ENCODE data around the gene GJE1. TPM values are rescaled to one million over a fixed set of nuclear protein-coding genes. Genes with fewer than 3 reads are reported as not detected.
"Not testable (repeated sequence)": the region's sequence is repeated elsewhere in the genome, so short reads cannot be mapped to it uniquely, and the experiment has no call there.

GJE1 gene
- not detected for total RNA-seq
- polyA plus RNA-seq = not detected
- long read RNA-seq, donor 1 = 0 reads
- long read RNA-seq, donor 2 = 0 reads

- Histone ChIP-seq H3K9me3 (ENCODE audit: control insufficient read depth, low read length) (peaks cover 2% of the 10 kb centered on the region), H3K27ac (ENCODE audit: low read depth in 1 of 2, low read length in 2 of 2) (no peak within 1 kb of the TSS), H3K4me3 (ENCODE audit: low read length in 2 of 2) (no peak within 1 kb of the TSS), H3K36me3 (ENCODE audit: control insufficient read depth in 1 of 2, insufficient read depth in 2 of 2, low read length in 1 of 2) (no peaks in the 10 kb centered on the region), H3K4me1 (ENCODE audit: control insufficient read depth in 1 of 2, insufficient read depth in 2 of 2, low read length in 2 of 2) (no peaks in the 10 kb centered on the region), H3K27me3 (ENCODE audit: control insufficient read depth in 1 of 2, insufficient read depth in 2 of 2, low read length in 1 of 2) (no peaks in the 10 kb centered on the region)
- intact Hi-C loops (cut with DNase I) = no loop called here
- no peak for DNase-seq
- ATAC-seq (ENCODE audit: low FRiP score) = no peak
- 53 to 63% methylated on average over 1 of the region's 1 CpG for WGBS, 2 donors
Measured at GRCh38 chr6:142132625-142133024, at the start of gene GJE1. Gene GJE1, plus strand, starts transcription at chr6:142132925. Its CDS starts 234 bp downstream, at chr6:142133159.

- no peaks in the 10 kb centered on the region for H3K9me3 ChIP-seq (ENCODE audit: control insufficient read depth, low read length)
- DNase-seq = peak in 1 of 2 donors; percentile 68
- H3K27me3 ChIP-seq (ENCODE audit: control insufficient read depth in 1 of 2, insufficient read depth in 2 of 2, low read length in 1 of 2) = no peaks in the 10 kb centered on the region
- no peaks in the 10 kb centered on the region for H3K4me1 ChIP-seq (ENCODE audit: control insufficient read depth in 1 of 2, insufficient read depth in 2 of 2, low read length in 2 of 2)
- intact Hi-C loops (cut with DNase I) = no loop called here
- H3K27ac ChIP-seq (ENCODE audit: low read depth in 1 of 2, low read length in 2 of 2) = no peak overlapping the region
- no peaks in the 10 kb centered on the region for H3K36me3 ChIP-seq (ENCODE audit: control insufficient read depth in 1 of 2, insufficient read depth in 2 of 2, low read length in 1 of 2)
- no peak for ATAC-seq (ENCODE audit: low FRiP score)
- 11 to 14% methylated on average over 49 of the region's 49 CpGs for WGBS, 2 donors
- H3K4me3 ChIP-seq (ENCODE audit: low read length in 2 of 2) = no peak overlapping the region
Measured at GRCh38 chr6:142087950-142088857, 44.5 kb upstream of the GJE1 start.

GRCh38 chr6:142088858-142089216, 43.9 kb upstream of the GJE1 start:
- peak in 1 of 2 donors; percentile 65 for DNase-seq
- H3K9me3 ChIP-seq (ENCODE audit: control insufficient read depth, low read length) = no peaks in the 10 kb centered on the region
- intact Hi-C loops (cut with DNase I) = no loop called here
- H3K4me1 ChIP-seq (ENCODE audit: control insufficient read depth in 1 of 2, insufficient read depth in 2 of 2, low read length in 2 of 2) = no peaks in the 10 kb centered on the region
- H3K27ac ChIP-seq (ENCODE audit: low read depth in 1 of 2, low read length in 2 of 2) = no peak overlapping the region
- H3K36me3 ChIP-seq (ENCODE audit: control insufficient read depth in 1 of 2, insufficient read depth in 2 of 2, low read length in 1 of 2) = no peaks in the 10 kb centered on the region
- WGBS, 2 donors = 2 to 3% methylated on average over 14 of the region's 14 CpGs
- H3K4me3 ChIP-seq (ENCODE audit: low read length in 2 of 2) = no peak overlapping the region
- ATAC-seq (ENCODE audit: low FRiP score) = no peak
- no peaks in the 10 kb centered on the region for H3K27me3 ChIP-seq (ENCODE audit: control insufficient read depth in 1 of 2, insufficient read depth in 2 of 2, low read length in 1 of 2)

GRCh38 chr6:142104820-142105219, 27.9 kb upstream of the GJE1 start:
- WGBS, 2 donors = 77 to 92% methylated on average over 5 of the region's 5 CpGs
- H3K36me3 ChIP-seq (ENCODE audit: control insufficient read depth in 1 of 2, insufficient read depth in 2 of 2, low read length in 1 of 2); ATAC-seq (ENCODE audit: low FRiP score); H3K27ac ChIP-seq (ENCODE audit: low read depth in 1 of 2, low read length in 2 of 2); intact Hi-C loops (cut with DNase I); H3K9me3 ChIP-seq (ENCODE audit: control insufficient read depth, low read length); DNase-seq; H3K27me3 ChIP-seq (ENCODE audit: control insufficient read depth in 1 of 2, insufficient read depth in 2 of 2, low read length in 1 of 2); H3K4me3 ChIP-seq (ENCODE audit: low read length in 2 of 2); H3K4me1 ChIP-seq (ENCODE audit: control insufficient read depth in 1 of 2, insufficient read depth in 2 of 2, low read length in 2 of 2): not testable (repeated sequence)

GRCh38 chr6:142110820-142111219, 21.9 kb upstream of the GJE1 start:
- not testable (repeated sequence) for H3K9me3 ChIP-seq (ENCODE audit: control insufficient read depth, low read length); H3K36me3 ChIP-seq (ENCODE audit: control insufficient read depth in 1 of 2, insufficient read depth in 2 of 2, low read length in 1 of 2); H3K27ac ChIP-seq (ENCODE audit: low read depth in 1 of 2, low read length in 2 of 2); ATAC-seq (ENCODE audit: low FRiP score); H3K4me3 ChIP-seq (ENCODE audit: low read length in 2 of 2); H3K27me3 ChIP-seq (ENCODE audit: control insufficient read depth in 1 of 2, insufficient read depth in 2 of 2, low read length in 1 of 2); DNase-seq; H3K4me1 ChIP-seq (ENCODE audit: control insufficient read depth in 1 of 2, insufficient read depth in 2 of 2, low read length in 2 of 2)
- intact Hi-C loops (cut with DNase I) = loop anchor here (5.0 to 10.0 kb wide), 3 partner anchors 124 to 436 kb away; no protein-coding TSS in a partner anchor
- 90 to 92% methylated on average over 9 of the region's 9 CpGs for whole genome bisulfite sequencing, 2 donors

- Histone ChIP-seq H3K9me3 (ENCODE audit: control insufficient read depth, low read length) (no peaks in the 10 kb centered on the region), H3K4me3 (ENCODE audit: low read length in 2 of 2) (no peak overlapping the region), H3K27ac (ENCODE audit: low read depth in 1 of 2, low read length in 2 of 2) (no peak overlapping the region), H3K36me3 (ENCODE audit: control insufficient read depth in 1 of 2, insufficient read depth in 2 of 2, low read length in 1 of 2) (no peaks in the 10 kb centered on the region), H3K27me3 (ENCODE audit: control insufficient read depth in 1 of 2, insufficient read depth in 2 of 2, low read length in 1 of 2) (no peaks in the 10 kb centered on the region), H3K4me1 (ENCODE audit: control insufficient read depth in 1 of 2, insufficient read depth in 2 of 2, low read length in 2 of 2) (no peaks in the 10 kb centered on the region)
- no peak for ATAC-seq (ENCODE audit: low FRiP score)
- intact Hi-C loops (cut with DNase I) = loop anchor here (5.0 to 10.0 kb wide), 3 partner anchors 125 to 438 kb away; no protein-coding TSS in a partner anchor
- 0 to 1% methylated on average over 4 of the region's 4 CpGs for WGBS, 2 donors
- DNase-seq = peak; percentile 75 to 83
Measured at GRCh38 chr6:142112451-142113061, 20.2 kb upstream of the GJE1 start.

GRCh38 chr6:142117366-142117765, 15.4 kb upstream of the GJE1 start:
- Histone ChIP-seq H3K4me1 (ENCODE audit: control insufficient read depth in 1 of 2, insufficient read depth in 2 of 2, low read length in 2 of 2) (no peaks in the 10 kb centered on the region), H3K27ac (ENCODE audit: low read depth in 1 of 2, low read length in 2 of 2) (no peak overlapping the region), H3K4me3 (ENCODE audit: low read length in 2 of 2) (no peak overlapping the region), H3K9me3 (ENCODE audit: control insufficient read depth, low read length) (no peaks in the 10 kb centered on the region), H3K36me3 (ENCODE audit: control insufficient read depth in 1 of 2, insufficient read depth in 2 of 2, low read length in 1 of 2) (no peaks in the 10 kb centered on the region), H3K27me3 (ENCODE audit: control insufficient read depth in 1 of 2, insufficient read depth in 2 of 2, low read length in 1 of 2) (no peaks in the 10 kb centered on the region)
- no peak for DNase-seq
- ATAC-seq (ENCODE audit: low FRiP score) = no peak
- intact Hi-C loops (cut with DNase I) = loop anchor here (10.0 kb wide), 2 partner anchors 433 to 443 kb away; no protein-coding TSS in a partner anchor
- 71 to 73% methylated on average over 2 of the region's 2 CpGs for WGBS, 2 donors

GRCh38 chr6:142118328-142118727, 14.4 kb upstream of the GJE1 start:
- ATAC-seq (ENCODE audit: low FRiP score) (no peak), DNase-seq (no peak)
- Histone ChIP-seq H3K27me3 (ENCODE audit: control insufficient read depth in 1 of 2, insufficient read depth in 2 of 2, low read length in 1 of 2) (no peaks in the 10 kb centered on the region), H3K4me3 (ENCODE audit: low read length in 2 of 2) (no peak overlapping the region), H3K4me1 (ENCODE audit: control insufficient read depth in 1 of 2, insufficient read depth in 2 of 2, low read length in 2 of 2) (no peaks in the 10 kb centered on the region), H3K27ac (ENCODE audit: low read depth in 1 of 2, low read length in 2 of 2) (no peak overlapping the region), H3K9me3 (ENCODE audit: control insufficient read depth, low read length) (no peaks in the 10 kb centered on the region), H3K36me3 (ENCODE audit: control insufficient read depth in 1 of 2, insufficient read depth in 2 of 2, low read length in 1 of 2) (no peaks in the 10 kb centered on the region)
- intact Hi-C loops (cut with DNase I) = loop anchor here (10.0 kb wide), 2 partner anchors 434 to 444 kb away; no protein-coding TSS in a partner anchor
- 60 to 61% methylated on average over 3 of the region's 3 CpGs for WGBS, 2 donors
